Right cardiac atrium (tissue), 5 donors: Measurements from ENCODE around the gene ANKRD16. TPM values are rescaled to one million over a fixed set of nuclear protein-coding genes. Genes with fewer than 3 reads are reported as not detected.
A peak's percentile ranks its signal among the peaks of the same experiment; 100 is the strongest.

Experiments used
- ATAC-seq, 2 donors: fragments of 200-7000 bp; cut with Tn5 transposase; one replicate each; pipeline versions ENCODE4 v1.8.0 to v1.9.1; 2020; ENCODE audit warnings: moderate library complexity in 2 of 2, mild to moderate bottlenecking in 1 of 2
- DNase-seq, 3 donors: peaks; one replicate each; pipeline ENCODE4 v3.0.0-alpha.2; 2020
- H3K27ac ChIP-seq: one replicate; pipeline ENCODE4 v1.5.1; 2013; ENCODE audit warnings: mild to moderate bottlenecking, low read length, control low read depth, moderate library complexity
- H3K27me3 ChIP-seq: one replicate; pipeline ENCODE4 v1.6.1; 2013; ENCODE audit not compliant: control insufficient read depth, insufficient read depth
- H3K4me1 ChIP-seq: one replicate; pipeline ENCODE4 v1.6.1; 2013; ENCODE audit warnings: low read length; ENCODE audit not compliant: control insufficient read depth, insufficient read depth
- H3K4me3 ChIP-seq: one replicate; pipeline ENCODE4 v1.5.1; 2013; ENCODE audit warnings: low read length, control low read depth
- H3K9me3 ChIP-seq: one replicate; pipeline ENCODE4 v1.6.1; 2013; ENCODE audit warnings: low read length; ENCODE audit not compliant: control insufficient read depth
- WGBS: extraction: QIAGEN DNeasy Blood & Tissue Kit; methylation state at CpG from one replicate; pipeline ENCODE4 v1.1.7; 2013; 5-methylcytosine and 5-hydroxymethylcytosine counted together
- intact Hi-C, 4 donors: fragments of 100-400 bp; cut with DNase I; formaldehyde crosslinking; loops; one replicate each; pipeline versions ENCODE4 v1.11.0 to v1.14.0; 2022 to 2023
- polyA plus RNA-seq: library from polyadenylated mRNA; stranded (reverse); fragments of 200-250 nt; gene quantifications from one replicate; pipeline ENCODE4 v1.2.3, GENCODE V29; 2013
- total RNA-seq, 4 donors: library from RNA; stranded (reverse); fragmentation: NEBNext Ultra II Directional; extraction: Animal tissue kit (Norgen Biotek cat#: 25700); gene quantifications; one replicate each; pipeline ENCODE4 v1.2.1, GENCODE V29; 2021
- donor health status: healthy with polysubstance abuse.
- donor health status: DM: no; HTN: yes; CAD: no.
- donor health status: DM: no; HTN: no; CAD: no.
- donor health status: DM: no; HTN: yes; CAD: no; lungs with severe emphysema.
- donor health status: DM: yes; HTN: yes; CAD: no.

Gene ANKRD16
- total and polyA plus RNA-seq, 5 donors: 2.6 to 4.3 (median 4.0) TPM

- H3K27ac ChIP-seq: no peak overlapping the region
- WGBS: 85% methylated on average over 6 of the region's 6 CpGs
- intact Hi-C loops: no loop called here
- DNase-seq: no peak
- peaks cover 6% of the 10 kb centered on the region for H3K4me1 ChIP-seq
- H3K4me3 ChIP-seq: no peak overlapping the region
- H3K9me3 ChIP-seq: no peaks in the 10 kb centered on the region
- ATAC-seq: peak in 1 of 2 donors; percentile 55
- no peaks in the 10 kb centered on the region for H3K27me3 ChIP-seq
These were observed 13.9 kb upstream of the ANKRD16 start for GRCh38 chr10:5903563-5903962.

GRCh38 chr10:5902511-5903274 lies 13.0 kb upstream of the ANKRD16 start:
- intact Hi-C loops: no loop called here
- DNase-seq (peak in 1 of 3 donors; percentile 68), ATAC-seq (no peak)
- Histone ChIP-seq H3K4me1 (peaks cover 8% of the 10 kb centered on the region), H3K27ac (no peak overlapping the region), H3K27me3 (no peaks in the 10 kb centered on the region), H3K4me3 (no peak overlapping the region), H3K9me3 (no peaks in the 10 kb centered on the region)
- WGBS: 82% methylated on average over 18 of the region's 18 CpGs

GRCh38 chr10:5900247-5900646 lies 10.6 kb upstream of the ANKRD16 start:
- intact Hi-C loops: no loop called here
- no peak for DNase-seq
- peaks cover 5% of the 10 kb centered on the region for H3K4me1 ChIP-seq

GRCh38 chr10:5898163-5898562 lies 8.5 kb upstream of the ANKRD16 start:
- peaks cover 5% of the 10 kb centered on the region for H3K4me1 ChIP-seq
- no peaks in the 10 kb centered on the region for H3K27me3 ChIP-seq
- no peak overlapping the region for H3K4me3 ChIP-seq
- intact Hi-C loops: no loop called here
- DNase-seq (no peak), ATAC-seq (no peak)
- 90% methylated on average over 7 of the region's 7 CpGs for WGBS
- no peaks in the 10 kb centered on the region for H3K9me3 ChIP-seq
- H3K27ac ChIP-seq: no peak overlapping the region

More at GRCh38 chr10:5900247-5900646, 10.6 kb upstream of the ANKRD16 start:
- H3K27ac ChIP-seq: no peak overlapping the region
- H3K4me3 ChIP-seq: no peak overlapping the region
- H3K9me3 ChIP-seq: no peaks in the 10 kb centered on the region
- WGBS: 91% methylated on average over 13 of the region's 13 CpGs
- no peak for ATAC-seq
- H3K27me3 ChIP-seq: no peaks in the 10 kb centered on the region

- ATAC-seq: no peak
- H3K4me1 ChIP-seq: peaks cover 5% of the 10 kb centered on the region
- intact Hi-C loops: no loop called here
- H3K4me3 ChIP-seq: no peak overlapping the region
- no peak for DNase-seq
- no peaks in the 10 kb centered on the region for H3K9me3 ChIP-seq
- 77% methylated on average over 8 of the region's 8 CpGs for WGBS
- no peaks in the 10 kb centered on the region for H3K27me3 ChIP-seq
- no peak overlapping the region for H3K27ac ChIP-seq
These were observed 7.8 kb upstream of the ANKRD16 start for GRCh38 chr10:5897504-5897903.

- no peaks in the 10 kb centered on the region for H3K27me3 ChIP-seq
- intact Hi-C loops: no loop called here
- DNase-seq: no peak
- H3K4me3 ChIP-seq: no peak overlapping the region
- H3K27ac ChIP-seq: peak overlapping the region; percentile 3
- H3K4me1 ChIP-seq: peaks cover 6% of the 10 kb centered on the region
- ATAC-seq: no peak
- no peaks in the 10 kb centered on the region for H3K9me3 ChIP-seq
- WGBS: 69% methylated on average over 4 of the region's 4 CpGs
These were observed 7.3 kb upstream of the ANKRD16 start for GRCh38 chr10:5897053-5897340.

GRCh38 chr10:5896208-5897052 lies 6.7 kb upstream of the ANKRD16 start:
- intact Hi-C loops: no loop called here
- H3K27ac ChIP-seq: peak overlapping the region; percentile 43
- ATAC-seq: no peak
- no peaks in the 10 kb centered on the region for H3K9me3 ChIP-seq
- WGBS: 65% methylated on average over 5 of the region's 5 CpGs
- no peak for DNase-seq
- H3K4me3 ChIP-seq: no peak overlapping the region
- no peaks in the 10 kb centered on the region for H3K27me3 ChIP-seq
- H3K4me1 ChIP-seq: peaks cover 10% of the 10 kb centered on the region

- WGBS: 86% methylated on average over 9 of the region's 9 CpGs
- Histone ChIP-seq H3K4me3 (no peak overlapping the region), H3K27ac (peak overlapping the region; percentile 3), H3K4me1 (peaks cover 10% of the 10 kb centered on the region), H3K27me3 (no peaks in the 10 kb centered on the region), H3K9me3 (no peaks in the 10 kb centered on the region)
- no peak for DNase-seq
- no peak for ATAC-seq
- intact Hi-C loops: no loop called here
These were observed 6.1 kb upstream of the ANKRD16 start for GRCh38 chr10:5895804-5896203.

GRCh38 chr10:5895365-5895764 lies 5.7 kb upstream of the ANKRD16 start:
- Histone ChIP-seq H3K4me3 (no peak overlapping the region), H3K9me3 (no peaks in the 10 kb centered on the region), H3K27ac (no peak overlapping the region), H3K4me1 (peaks cover 10% of the 10 kb centered on the region), H3K27me3 (no peaks in the 10 kb centered on the region)
- no peak for DNase-seq
- no peak for ATAC-seq
- 85% methylated on average over 3 of the region's 3 CpGs for WGBS
- intact Hi-C loops: no loop called here

- Histone ChIP-seq H3K9me3 (no peaks in the 10 kb centered on the region), H3K4me3 (no peak overlapping the region), H3K4me1 (peaks cover 10% of the 10 kb centered on the region), H3K27me3 (no peaks in the 10 kb centered on the region), H3K27ac (no peak overlapping the region)
- WGBS: 69% methylated on average over 8 of the region's 8 CpGs
- peak; percentile 18 to 56 for ATAC-seq
- intact Hi-C loops: no loop called here
- DNase-seq: peak; percentile 36 to 75 (median 72)
These were observed 5.2 kb upstream of the ANKRD16 start for GRCh38 chr10:5894873-5895272.

GRCh38 chr10:5894403-5894802 lies 4.7 kb upstream of the ANKRD16 start:
- no peak for DNase-seq
- peaks cover 10% of the 10 kb centered on the region for H3K4me1 ChIP-seq
- H3K27ac ChIP-seq: no peak overlapping the region
- ATAC-seq: no peak
- H3K27me3 ChIP-seq: no peaks in the 10 kb centered on the region
- intact Hi-C loops: no loop called here
- no peaks in the 10 kb centered on the region for H3K9me3 ChIP-seq
- H3K4me3 ChIP-seq: no peak overlapping the region
- 56% methylated on average over 4 of the region's 4 CpGs for WGBS
